Mucosa of descending colon (tissue), 3 donors: ENCODE data around the gene CIC. TPM values are rescaled to one million over a fixed set of nuclear protein-coding genes. Genes with fewer than 3 reads are reported as not detected.

ENCODE experiments used
- ATAC-seq: fragments of 200-7000 bp; cut with Tn5 transposase; one replicate; pipeline ENCODE4 v1.9.1; 2020; ENCODE audit warnings: mild to moderate bottlenecking, moderate library complexity
- DNase-seq, 3 donors: peaks; one replicate each; pipeline ENCODE4 v3.0.0-alpha.2; 2020
- H3K36me3 ChIP-seq: fragments of 200-600 bp; one replicate; pipeline ENCODE4 v1.8.0; 2021; ENCODE audit warnings: low read depth, mild to moderate bottlenecking
- H3K4me1 ChIP-seq: fragments of 200-600 bp; one replicate; pipeline ENCODE4 v1.8.0; 2021; ENCODE audit warnings: low read depth, mild to moderate bottlenecking
- H3K4me3 ChIP-seq: fragments of 200-600 bp; one replicate; pipeline ENCODE4 v1.8.0; 2021; ENCODE audit warnings: mild to moderate bottlenecking
- H3K9me3 ChIP-seq: fragments of 200-600 bp; one replicate; pipeline ENCODE4 v1.8.0; 2021; ENCODE audit warnings: mild to moderate bottlenecking
- intact Hi-C, 2 donors: fragments of 100-400 bp; cut with DNase I in 1 of 2; cut with micrococcal nuclease in 1 of 2; formaldehyde crosslinking; loops; one replicate each; pipeline versions ENCODE4 v1.11.0 to v1.11.1; 2022; cut with DNase I, micrococcal nuclease
- total RNA-seq, 3 donors: library from RNA; stranded (reverse); fragmentation: NEBNext Ultra II Directional in 2 of 3; extraction: Animal tissue kit (Norgen Biotek cat#: 25700) in 2 of 3; gene quantifications; one replicate each; pipeline versions ENCODE4 v1.2.1 to v1.2.4, GENCODE V29; 2021 to 2023
- TF ChIP-seq, protein P1 (sequence below): fragments of 200-600 bp; IDR thresholded peaks from one replicate; pipeline ENCODE4 v1.8.0; 2022; ENCODE audit warnings: antibody characterized with exemption, mild to moderate bottlenecking
- donor health status: DM: no; HTN: no; CAD: no; lungs with moderate emphysema.
- donor health status: DM: no; HTN: no; CAD: no.
- donor health status: DM: no; HTN: yes; CAD: no.

CIC gene
- total RNA-seq, 3 donors from 2014 or later: 47.3 to 78.0 (median 50.0) TPM

DNA sequence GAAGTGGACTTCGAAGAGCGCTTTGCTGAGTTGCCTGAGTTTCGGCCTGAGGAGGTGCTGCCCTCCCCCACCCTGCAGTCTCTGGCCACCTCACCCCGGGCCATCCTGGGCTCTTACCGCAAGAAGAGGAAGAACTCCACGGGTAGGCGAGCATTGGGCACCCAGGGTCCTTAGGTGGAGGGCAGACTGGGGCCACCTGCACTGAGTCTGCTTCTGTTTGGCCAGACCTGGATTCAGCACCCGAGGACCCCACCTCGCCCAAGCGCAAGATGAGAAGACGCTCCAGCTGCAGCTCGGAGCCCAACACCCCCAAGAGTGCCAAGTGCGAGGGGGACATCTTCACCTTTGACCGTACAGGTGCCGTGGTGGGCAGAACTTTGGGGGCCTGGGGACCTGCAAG is 24.9 kb downstream of the CIC start:
- TF ChIP-seq, protein P1, sequence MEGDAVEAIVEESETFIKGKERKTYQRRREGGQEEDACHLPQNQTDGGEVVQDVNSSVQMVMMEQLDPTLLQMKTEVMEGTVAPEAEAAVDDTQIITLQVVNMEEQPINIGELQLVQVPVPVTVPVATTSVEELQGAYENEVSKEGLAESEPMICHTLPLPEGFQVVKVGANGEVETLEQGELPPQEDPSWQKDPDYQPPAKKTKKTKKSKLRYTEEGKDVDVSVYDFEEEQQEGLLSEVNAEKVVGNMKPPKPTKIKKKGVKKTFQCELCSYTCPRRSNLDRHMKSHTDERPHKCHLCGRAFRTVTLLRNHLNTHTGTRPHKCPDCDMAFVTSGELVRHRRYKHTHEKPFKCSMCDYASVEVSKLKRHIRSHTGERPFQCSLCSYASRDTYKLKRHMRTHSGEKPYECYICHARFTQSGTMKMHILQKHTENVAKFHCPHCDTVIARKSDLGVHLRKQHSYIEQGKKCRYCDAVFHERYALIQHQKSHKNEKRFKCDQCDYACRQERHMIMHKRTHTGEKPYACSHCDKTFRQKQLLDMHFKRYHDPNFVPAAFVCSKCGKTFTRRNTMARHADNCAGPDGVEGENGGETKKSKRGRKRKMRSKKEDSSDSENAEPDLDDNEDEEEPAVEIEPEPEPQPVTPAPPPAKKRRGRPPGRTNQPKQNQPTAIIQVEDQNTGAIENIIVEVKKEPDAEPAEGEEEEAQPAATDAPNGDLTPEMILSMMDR: no peak
- no peak for ATAC-seq
- Histone ChIP-seq H3K4me3 (no peak overlapping the region), H3K36me3 (peaks cover 3% of the 10 kb centered on the region), H3K4me1 (peaks cover 6% of the 10 kb centered on the region), H3K9me3 (no peaks in the 10 kb centered on the region)
- intact Hi-C loops: no loop called here
- DNase-seq: no peak

DNA sequence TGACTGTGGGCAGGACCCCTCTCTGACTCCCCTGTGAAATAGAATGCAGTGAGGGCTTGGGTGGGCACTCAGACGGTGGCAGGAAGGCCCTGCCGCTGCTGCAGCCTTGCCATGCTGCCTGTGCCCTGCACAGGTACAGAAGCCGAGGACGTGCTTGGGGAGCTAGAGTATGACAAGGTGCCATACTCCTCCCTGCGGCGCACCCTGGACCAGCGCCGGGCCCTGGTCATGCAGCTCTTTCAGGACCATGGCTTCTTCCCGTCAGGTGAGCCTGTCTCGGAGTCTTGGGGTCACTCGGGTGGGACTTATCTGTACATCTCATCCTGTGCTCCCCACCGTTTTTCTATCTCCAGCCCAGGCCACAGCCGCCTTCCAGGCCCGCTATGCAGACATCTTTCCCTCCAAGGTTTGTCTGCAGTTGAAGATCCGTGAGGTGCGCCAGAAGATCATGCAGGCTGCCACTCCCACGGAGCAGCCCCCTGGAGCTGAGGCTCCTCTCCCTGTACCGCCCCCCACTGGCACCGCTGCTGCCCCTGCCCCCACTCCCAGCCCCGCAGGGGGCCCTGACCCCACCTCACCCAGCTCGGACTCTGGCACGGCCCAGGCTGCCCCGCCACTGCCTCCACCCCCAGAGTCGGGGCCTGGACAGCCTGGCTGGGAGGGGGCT is 25.6 kb downstream of the CIC start:
- ATAC-seq: no peak
- no peak overlapping the region for H3K4me3 ChIP-seq
- no peak for DNase-seq
- TF ChIP-seq, protein P1: no peak
- peaks cover 3% of the 10 kb centered on the region for H3K36me3 ChIP-seq
- H3K4me1 ChIP-seq: peaks cover 6% of the 10 kb centered on the region
- H3K9me3 ChIP-seq: no peaks in the 10 kb centered on the region
- intact Hi-C loops: no loop called here

DNA sequence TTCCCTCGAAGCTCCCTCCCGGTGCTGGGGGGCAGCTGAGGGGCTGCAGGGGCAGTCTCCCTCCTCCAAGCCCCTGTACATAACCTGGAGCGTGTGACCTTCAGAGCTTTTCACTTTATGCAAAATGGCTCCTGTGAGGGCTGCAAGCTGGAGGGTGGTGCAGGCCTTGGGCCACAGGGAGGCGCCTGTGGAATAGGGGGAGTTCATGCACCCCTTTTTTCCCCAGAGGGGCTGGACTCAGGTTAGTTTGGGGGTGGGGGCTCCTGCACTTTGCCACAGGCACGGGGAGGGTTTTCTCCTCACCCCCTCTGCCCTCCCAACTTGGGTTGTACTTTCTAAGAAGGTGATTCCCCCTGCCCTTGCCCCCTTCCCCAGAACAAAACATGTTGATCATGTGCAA is 26.3 kb downstream of the CIC start:
- TF ChIP-seq, protein P1: no peak
- intact Hi-C loops: no loop called here
- DNase-seq: no peak
- ATAC-seq: no peak
- no peak overlapping the region for H3K4me3 ChIP-seq
- peaks cover 3% of the 10 kb centered on the region for H3K36me3 ChIP-seq
- H3K9me3 ChIP-seq: no peaks in the 10 kb centered on the region
- peaks cover 6% of the 10 kb centered on the region for H3K4me1 ChIP-seq

DNA sequence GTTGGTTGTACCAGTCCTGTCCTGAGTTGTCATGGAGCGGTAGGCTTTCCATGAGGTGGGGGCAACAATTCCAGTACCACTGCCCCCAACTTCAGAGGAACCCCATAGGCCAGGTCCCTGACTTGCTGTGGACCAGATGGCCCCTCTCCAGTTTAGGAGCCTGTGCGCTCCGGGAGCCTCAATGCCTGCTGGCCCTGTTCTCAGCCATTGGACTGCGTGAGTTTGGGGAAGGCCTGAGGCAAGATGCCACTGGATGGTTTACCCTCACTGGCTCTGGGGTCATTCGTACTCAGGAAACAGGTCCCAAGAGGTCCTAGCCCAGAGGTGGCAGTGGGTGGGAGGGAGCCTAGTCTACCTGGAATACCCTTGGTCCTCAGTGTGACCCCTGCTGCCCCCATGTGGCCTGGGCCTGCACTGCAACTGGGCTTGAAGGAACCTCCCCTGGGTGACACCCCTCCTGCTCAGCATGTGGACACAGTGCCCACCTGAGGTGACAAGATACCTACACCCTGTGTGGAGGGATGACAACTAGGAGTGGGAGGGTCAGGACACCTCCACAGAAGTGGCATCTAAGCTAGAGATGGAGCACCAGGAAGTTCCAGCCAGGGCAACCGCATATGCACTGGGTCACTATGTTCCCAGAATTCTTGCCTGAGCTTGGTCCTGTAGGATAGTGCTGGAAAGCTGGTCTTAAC is 26.9 kb downstream of the CIC start:
- Histone ChIP-seq H3K4me1 (peaks cover 6% of the 10 kb centered on the region), H3K36me3 (no peaks in the 10 kb centered on the region), H3K9me3 (no peaks in the 10 kb centered on the region), H3K4me3 (no peak overlapping the region)
- ATAC-seq (peak; percentile 81), DNase-seq (peak; percentile 83 to 96 (median 92))
- intact Hi-C loops: no loop called here
- TF ChIP-seq, protein P1: peak; percentile 94

DNA sequence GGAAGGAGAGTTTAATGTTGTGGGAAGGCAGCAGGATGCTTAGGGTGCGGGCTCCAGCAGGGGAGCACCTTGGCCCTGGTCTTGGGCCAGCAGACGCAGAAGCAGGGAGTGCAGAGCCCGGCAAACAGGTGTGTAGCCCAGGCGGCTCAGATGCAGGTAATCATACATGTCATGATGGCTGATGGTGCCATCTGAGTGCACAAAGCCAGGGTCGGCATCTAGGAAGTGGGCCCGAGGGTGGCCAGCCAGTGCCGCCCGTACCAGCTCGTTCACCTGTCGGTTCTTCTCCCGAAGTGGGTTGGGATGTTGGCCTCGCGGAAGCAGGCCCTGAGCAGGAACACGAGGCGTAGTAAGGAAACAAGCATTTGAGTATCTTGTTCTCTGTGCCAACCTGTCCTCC is 28.0 kb downstream of the CIC start:
- Histone ChIP-seq H3K4me3 (no peak overlapping the region), H3K9me3 (no peaks in the 10 kb centered on the region), H3K4me1 (peaks cover 7% of the 10 kb centered on the region), H3K36me3 (no peaks in the 10 kb centered on the region)
- intact Hi-C loops: no loop called here
- no peak for DNase-seq
- ATAC-seq: no peak
- TF ChIP-seq, protein P1: no peak
